ENCODE results near the gene ZFPM1.

ZFPM1 gene

GRCh38 chr16:88543230-88543813, 90.2 kb downstream of the ZFPM1 start:
- no peak for DNase-seq

- DNase-seq: no peak
Measured at GRCh38 chr16:88545781-88546180, 92.7 kb downstream of the ZFPM1 start.

- DNase-seq: no peak
Measured at GRCh38 chr16:88548131-88548874, 95.2 kb downstream of the ZFPM1 start.

GRCh38 chr16:88548985-88549384, 95.9 kb downstream of the ZFPM1 start:
- DNase-seq: no peak

GRCh38 chr16:88549671-88550245, 96.7 kb downstream of the ZFPM1 start:
- DNase-seq: no peak

GRCh38 chr16:88550246-88550661, 97.2 kb downstream of the ZFPM1 start:
- DNase-seq: no peak

- DNase-seq: no peak
Measured at GRCh38 chr16:88552166-88552565, 99.1 kb downstream of the ZFPM1 start.

GRCh38 chr16:88552815-88553214, 99.7 kb downstream of the ZFPM1 start:
- DNase-seq: no peak

GRCh38 chr16:88553739-88554138, 100.7 kb downstream of the ZFPM1 start:
- no peak for DNase-seq

GRCh38 chr16:88554711-88555264, 101.7 kb downstream of the ZFPM1 start:
- DNase-seq: no peak

- no peak for DNase-seq
Measured at GRCh38 chr16:88556294-88556988, 103.4 kb downstream of the ZFPM1 start.

- peak; percentile 68 for DNase-seq
Measured at GRCh38 chr16:88558457-88559442, 105.7 kb downstream of the ZFPM1 start.

GRCh38 chr16:88560714-88561484, 107.8 kb downstream of the ZFPM1 start:
- DNase-seq: peak; percentile 36

GRCh38 chr16:88561485-88562359, 108.6 kb downstream of the ZFPM1 start:
- DNase-seq: peak; percentile 63

- peak; percentile 35 for DNase-seq
Measured at GRCh38 chr16:88566158-88566557, 113.1 kb downstream of the ZFPM1 start.

- DNase-seq: no peak
Measured at GRCh38 chr16:88568710-88569613, 115.9 kb downstream of the ZFPM1 start.

- DNase-seq: no peak
Measured at GRCh38 chr16:88569614-88569984, 116.5 kb downstream of the ZFPM1 start.

GRCh38 chr16:88569985-88570690, 117.1 kb downstream of the ZFPM1 start, which contains the start of gene ZC3H18:
TSS of gene ZC3H18 (plus strand) at chr16:88570403. CDS start at chr16:88577124, 6,721 bp downstream.
- peak; percentile 97 for DNase-seq

All from fibroblast of skin of scalp (primary cell).